Muscle of leg (tissue), 11 donors: ENCODE measurements around the gene EDARADD. TPM values are rescaled to one million over a fixed set of nuclear protein-coding genes. Genes with fewer than 3 reads are reported as not detected.
A peak's percentile ranks its signal among the peaks of the same experiment; 100 is the strongest.

Experiments used
- DNase-seq: peaks from one replicate; pipeline ENCODE4 v3.0.0; 2013
- H3K27ac ChIP-seq: one replicate; pipeline ENCODE4 v1.5.1; 2013; ENCODE audit warnings: mild to moderate bottlenecking, low read length, control low read depth
- H3K27me3 ChIP-seq: one replicate; pipeline ENCODE4 v1.6.1; 2013; ENCODE audit warnings: low read length; ENCODE audit not compliant: control insufficient read depth, insufficient read depth
- H3K36me3 ChIP-seq: one replicate; pipeline ENCODE4 v1.6.1; 2013; ENCODE audit warnings: low read length; ENCODE audit not compliant: control insufficient read depth, insufficient read depth
- H3K4me1 ChIP-seq: one replicate; pipeline ENCODE4 v1.6.1; 2013; ENCODE audit warnings: low read length; ENCODE audit not compliant: control insufficient read depth, insufficient read depth
- H3K4me3 ChIP-seq: one replicate; pipeline ENCODE4 v1.5.1; 2013; ENCODE audit warnings: low read length, control low read depth
- H3K9me3 ChIP-seq: replicated peaks from 2 replicates; pipeline ENCODE4 v1.6.1; 2013; ENCODE audit warnings: low read depth, low read length; ENCODE audit not compliant: control insufficient read depth
- WGBS: methylation state at CpG from one replicate; pipeline ENCODE4 v1.1.5; 2013; ENCODE audit warnings: missing lambda C conversion rate; ENCODE audit not compliant: insufficient coverage; 5-methylcytosine and 5-hydroxymethylcytosine counted together
- polyA plus RNA-seq, 8 donors: library from polyadenylated mRNA; unstranded; fragments of 120-200 nt; gene quantifications; one replicate each; pipeline versions ENCODE4 v1.2.1 to v1.2.3, GENCODE V29; 2013; ENCODE audit warnings: inconsistent platforms in 1 of 8, low replicate concordance in 1 of 8; ENCODE audit not compliant: insufficient read length in 8 of 8, insufficient read depth in 1 of 8
- total RNA-seq: library from RNA; stranded (reverse); fragments of 120-200 nt; gene quantifications from one replicate; pipeline ENCODE4 v1.2.4, GENCODE V29; 2013

EDARADD gene
- total and polyA plus RNA-seq, 9 donors = 0.18 to 2.2 (median 0.37) TPM

DNA sequence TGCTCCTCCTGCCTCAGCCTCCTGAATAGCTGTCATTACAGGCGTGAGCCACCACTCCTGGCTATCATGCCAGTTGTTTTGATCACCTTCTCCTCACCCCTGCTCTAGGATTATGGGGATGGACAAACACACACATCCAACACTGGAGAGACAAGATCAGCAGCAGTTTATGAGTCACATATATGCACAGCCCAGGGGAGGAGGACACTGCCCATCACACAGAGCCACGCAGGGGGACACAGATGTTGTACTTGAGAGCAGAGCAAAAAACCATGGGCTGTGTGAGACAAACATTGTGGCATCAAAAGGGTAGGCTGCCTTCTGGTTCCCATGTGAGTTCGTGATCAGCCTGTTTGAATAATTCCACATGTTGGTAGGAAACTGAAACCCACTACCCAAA lies 32.1 kb downstream of the EDARADD start:
- WGBS = 80% methylated on average over 3 of the region's 3 CpGs
- Histone ChIP-seq H3K4me3 (no peak overlapping the region), H3K27ac (no peak overlapping the region), H3K27me3 (no peaks in the 10 kb centered on the region), H3K9me3 (no peaks in the 10 kb centered on the region), H3K36me3 (no peaks in the 10 kb centered on the region), H3K4me1 (no peaks in the 10 kb centered on the region)
- DNase-seq = no peak

GRCh38 chr1:236429715-236430274 lies 35.7 kb downstream of the EDARADD start:
- Histone ChIP-seq H3K4me1 (no peaks in the 10 kb centered on the region), H3K36me3 (no peaks in the 10 kb centered on the region), H3K9me3 (no peaks in the 10 kb centered on the region), H3K27ac (no peak overlapping the region), H3K4me3 (no peak overlapping the region), H3K27me3 (no peaks in the 10 kb centered on the region)
- DNase-seq = no peak

GRCh38 chr1:236433819-236434315 lies 39.8 kb downstream of the EDARADD start:
- Histone ChIP-seq H3K27me3 (no peaks in the 10 kb centered on the region), H3K27ac (no peak overlapping the region), H3K4me3 (no peak overlapping the region), H3K9me3 (no peaks in the 10 kb centered on the region), H3K4me1 (no peaks in the 10 kb centered on the region), H3K36me3 (no peaks in the 10 kb centered on the region)
- 71% methylated on average over 1 of the region's 6 CpGs for WGBS
- DNase-seq = no peak

GRCh38 chr1:236438614-236439013 lies 44.5 kb downstream of the EDARADD start:
- H3K4me1 ChIP-seq = no peaks in the 10 kb centered on the region
- no peak overlapping the region for H3K4me3 ChIP-seq
- H3K27me3 ChIP-seq = no peaks in the 10 kb centered on the region
- no peak overlapping the region for H3K27ac ChIP-seq
- DNase-seq = no peak
- WGBS = 92% methylated on average over 2 of the region's 9 CpGs
- H3K9me3 ChIP-seq = no peaks in the 10 kb centered on the region
- H3K36me3 ChIP-seq = no peaks in the 10 kb centered on the region

DNA sequence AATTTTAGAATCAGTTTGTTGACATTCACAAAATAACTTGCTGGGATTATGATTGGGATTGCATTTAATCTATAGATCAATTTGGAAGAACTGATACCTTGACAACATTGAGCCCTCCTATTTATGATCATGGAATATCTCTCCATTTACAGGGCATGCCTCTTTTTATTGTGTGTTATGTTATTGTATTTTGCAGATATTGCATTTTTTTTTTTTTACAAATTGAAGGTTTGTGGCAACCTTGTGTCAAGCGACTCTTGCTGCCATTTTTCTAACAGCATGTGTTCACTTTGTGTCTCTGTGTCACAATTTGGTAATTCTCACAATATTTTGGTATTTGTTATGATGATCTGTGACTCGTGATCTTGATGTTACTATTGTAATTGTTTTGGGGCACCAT lies 46.3 kb downstream of the EDARADD start:
- Histone ChIP-seq H3K9me3 (no peaks in the 10 kb centered on the region), H3K27me3 (no peaks in the 10 kb centered on the region), H3K27ac (no peak overlapping the region), H3K4me3 (no peak overlapping the region), H3K36me3 (no peaks in the 10 kb centered on the region), H3K4me1 (no peaks in the 10 kb centered on the region)
- DNase-seq = no peak
- WGBS = no CpG with 5 or more reads among the region's 2 CpGs

DNA sequence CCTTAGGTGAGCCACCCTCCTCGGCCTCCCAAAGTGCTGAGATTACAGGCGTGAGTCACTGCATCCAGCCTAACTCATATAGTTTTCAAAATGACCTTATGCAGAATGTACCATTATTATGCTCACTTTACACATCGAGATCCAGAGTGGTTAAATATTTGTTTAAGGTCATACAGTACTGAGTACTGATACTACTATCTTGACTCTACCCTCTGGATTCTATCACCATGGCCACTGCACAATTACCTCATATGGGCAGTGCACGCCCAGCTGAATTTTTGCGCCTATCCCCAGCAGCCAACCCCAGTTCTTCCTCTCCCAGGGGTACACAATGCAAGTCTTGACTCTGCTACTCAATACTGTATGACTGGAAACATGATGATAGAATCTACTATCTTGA lies 56.7 kb downstream of the EDARADD start:
- DNase-seq = no peak
- Histone ChIP-seq H3K4me1 (no peaks in the 10 kb centered on the region), H3K4me3 (no peak overlapping the region), H3K9me3 (no peaks in the 10 kb centered on the region), H3K27me3 (no peaks in the 10 kb centered on the region), H3K36me3 (no peaks in the 10 kb centered on the region), H3K27ac (no peak overlapping the region)
- 100% methylated on average over 1 of the region's 5 CpGs for WGBS

- Histone ChIP-seq H3K36me3 (no peaks in the 10 kb centered on the region), H3K27ac (no peak overlapping the region), H3K27me3 (no peaks in the 10 kb centered on the region), H3K4me1 (no peaks in the 10 kb centered on the region), H3K4me3 (no peak overlapping the region), H3K9me3 (no peaks in the 10 kb centered on the region)
- WGBS = 89% methylated on average over 3 of the region's 6 CpGs
- no peak for DNase-seq
Observed at GRCh38 chr1:236451796-236452373, 57.8 kb downstream of the EDARADD start.

DNA sequence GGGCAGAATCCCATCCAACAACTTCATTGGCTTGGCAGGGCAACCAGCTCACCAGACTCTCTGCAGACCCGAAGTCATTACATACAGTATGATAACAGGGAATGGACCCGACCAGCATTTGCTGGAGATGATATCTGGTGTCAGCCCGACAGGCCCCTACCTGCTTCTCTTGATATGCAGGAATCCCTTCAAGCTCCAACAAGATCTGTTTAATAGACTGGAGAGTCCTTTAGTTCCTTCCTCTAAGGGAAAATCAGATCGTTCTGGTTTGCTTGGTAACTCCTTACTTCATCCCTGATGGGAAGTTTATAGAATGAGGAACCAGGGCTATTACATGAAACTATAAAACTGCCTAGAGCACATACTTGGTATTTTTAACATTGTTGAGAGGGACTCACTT lies 61.2 kb downstream of the EDARADD start:
- H3K4me3 ChIP-seq = no peak overlapping the region
- no peak overlapping the region for H3K27ac ChIP-seq
- 100% methylated on average over 1 of the region's 4 CpGs for WGBS
- no peaks in the 10 kb centered on the region for H3K36me3 ChIP-seq
- H3K9me3 ChIP-seq = no peaks in the 10 kb centered on the region
- H3K27me3 ChIP-seq = no peaks in the 10 kb centered on the region
- peak; percentile 10 for DNase-seq
- no peaks in the 10 kb centered on the region for H3K4me1 ChIP-seq

GRCh38 chr1:236457775-236458174 lies 63.7 kb downstream of the EDARADD start:
- whole genome bisulfite sequencing = no CpG with 5 or more reads among the region's 2 CpGs
- Histone ChIP-seq H3K4me1 (no peaks in the 10 kb centered on the region), H3K9me3 (no peaks in the 10 kb centered on the region), H3K36me3 (no peaks in the 10 kb centered on the region), H3K27ac (no peak overlapping the region), H3K27me3 (no peaks in the 10 kb centered on the region), H3K4me3 (no peak overlapping the region)
- no peak for DNase-seq

- Histone ChIP-seq H3K36me3 (no peaks in the 10 kb centered on the region), H3K27ac (no peak overlapping the region), H3K4me3 (no peak overlapping the region), H3K27me3 (no peaks in the 10 kb centered on the region), H3K9me3 (no peaks in the 10 kb centered on the region), H3K4me1 (no peaks in the 10 kb centered on the region)
- WGBS = no CpG with 5 or more reads among the region's 4 CpGs
- peak; percentile 9 for DNase-seq
Observed at GRCh38 chr1:236458996-236459395, 64.9 kb downstream of the EDARADD start.

DNA sequence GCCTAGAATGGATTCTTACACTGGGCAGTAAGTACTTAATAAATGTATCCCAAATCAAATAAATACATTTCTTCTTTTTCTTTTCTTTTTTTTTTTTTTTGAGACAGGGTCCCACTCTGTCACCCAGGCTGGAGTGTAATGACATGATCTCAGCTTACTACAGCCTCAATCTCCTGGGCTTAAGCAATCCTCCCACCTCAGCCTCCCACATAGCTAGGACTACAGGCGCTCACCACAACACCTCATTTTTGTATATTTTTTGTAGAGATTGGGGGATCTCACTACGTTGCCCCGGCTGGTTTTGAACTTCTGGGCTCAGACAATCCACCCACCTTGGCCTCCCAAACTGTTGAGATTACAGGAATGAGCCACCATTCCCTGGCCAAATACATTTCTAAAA lies 66.0 kb downstream of the EDARADD start:
- H3K4me1 ChIP-seq = no peaks in the 10 kb centered on the region
- no peak for DNase-seq
- peaks cover 2% of the 10 kb centered on the region for H3K27me3 ChIP-seq
- H3K27ac ChIP-seq = no peak overlapping the region
- H3K4me3 ChIP-seq = no peak overlapping the region
- no peaks in the 10 kb centered on the region for H3K36me3 ChIP-seq
- WGBS = no CpG with 5 or more reads among the region's 3 CpGs
- H3K9me3 ChIP-seq = no peaks in the 10 kb centered on the region
